ENCODE measurements around the gene MYO15A.

Gene MYO15A

GRCh38 chr17:18225121-18225641, 116.6 kb downstream of the MYO15A start, which contains the start of gene LLGL1:
Gene LLGL1, plus strand, starts transcription at chr17:18225635. Its CDS starts 48 bp downstream, at chr17:18225683.
- FAIRE-seq = no peak

GRCh38 chr17:18225642-18226283, 117.2 kb downstream of the MYO15A start:
- no peak for FAIRE-seq

DNA sequence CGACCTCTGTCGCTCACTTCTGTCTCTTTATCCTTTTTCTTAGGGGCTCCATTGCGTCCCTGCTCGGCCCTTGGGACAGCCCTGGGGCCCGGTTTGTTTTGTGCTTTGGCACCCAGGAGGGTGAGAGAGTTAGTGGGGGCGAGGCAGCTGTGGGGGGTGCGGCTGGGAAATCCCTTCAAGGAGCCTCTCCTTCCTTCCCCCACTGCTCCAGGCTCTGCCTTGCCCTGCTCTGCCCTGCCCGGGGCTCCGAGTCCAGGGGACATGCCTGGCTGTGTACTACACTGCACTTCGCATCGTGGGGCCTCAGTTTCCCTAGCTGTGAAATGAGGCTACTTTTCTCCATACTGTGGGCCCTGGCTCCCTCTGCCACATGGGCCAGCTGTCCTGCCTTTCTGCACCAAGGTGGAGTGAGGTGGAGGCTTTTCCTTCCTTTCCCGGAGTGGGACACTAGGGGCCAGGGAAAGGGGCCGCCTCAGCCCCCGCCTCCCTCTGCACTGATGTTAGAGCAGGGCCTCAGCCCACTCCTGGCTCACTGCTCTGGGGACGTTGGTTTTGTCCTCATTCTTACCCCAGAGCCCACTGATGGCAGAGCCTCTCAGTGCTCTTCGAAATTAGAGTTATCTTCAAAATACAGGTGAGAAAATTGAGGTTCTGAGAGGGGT, 117.9 kb downstream of the MYO15A start:
- FAIRE-seq = no peak

GRCh38 chr17:18227635-18228034, 119.1 kb downstream of the MYO15A start:
- no peak for FAIRE-seq

GRCh38 chr17:18228176-18228682, 119.7 kb downstream of the MYO15A start:
- no peak for FAIRE-seq

DNA sequence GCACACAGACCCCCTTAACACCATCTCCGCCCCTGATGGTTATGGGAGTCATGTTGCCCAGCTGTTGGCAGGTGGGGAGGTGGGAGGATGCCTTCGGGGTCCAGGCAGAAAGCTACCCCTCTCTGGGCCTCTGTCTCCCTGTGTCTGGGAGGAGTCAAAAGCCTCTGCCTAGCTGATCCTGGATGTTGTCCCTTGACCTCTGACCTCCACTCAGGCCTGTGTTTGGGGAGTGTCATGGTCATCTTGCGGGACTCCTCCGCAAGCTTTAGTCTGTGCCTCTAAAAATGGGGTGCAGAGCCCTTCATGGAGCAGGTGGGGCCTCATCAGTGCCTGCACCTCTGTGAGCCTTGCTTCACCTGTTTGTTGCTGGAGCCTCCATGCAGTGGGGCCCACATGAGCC, 120.7 kb downstream of the MYO15A start:
- no peak for FAIRE-seq

All from TTC549 (cell line).